ENCODE results near the gene TRIM46.
"Not testable (repeated sequence)": the region's sequence is repeated elsewhere in the genome, so short reads cannot be mapped to it uniquely, and the experiment has no call there.

TRIM46 gene

GRCh38 chr1:155137154-155137949 is 36.3 kb upstream of the TRIM46 start:
- no peaks in the 10 kb centered on the region for H3K27me3 ChIP-seq (ENCODE audit: control insufficient read depth, insufficient read depth, low read length)
- DNase-seq (ENCODE audit: low read depth, low spot score): no peak
- no peak overlapping the region for H3K4me3 ChIP-seq (ENCODE audit: low read length)
- peaks cover 3% of the 10 kb centered on the region; the same call in 1 of the 2 replicates for H3K4me1 ChIP-seq (ENCODE audit: control insufficient read depth, insufficient read depth, low read length)
- H3K9me3 ChIP-seq (ENCODE audit: control insufficient read depth, insufficient read depth, low read length): no peaks in the 10 kb centered on the region
- no peak overlapping the region for H3K27ac ChIP-seq (ENCODE audit: low read length)
- H3K36me3 ChIP-seq (ENCODE audit: control insufficient read depth, insufficient read depth, low read length): no peaks in the 10 kb centered on the region
- no CpG with 5 or more reads among the region's 6 CpGs for WGBS (ENCODE audit: insufficient coverage, insufficient read length)

GRCh38 chr1:155139895-155140629 is 33.6 kb upstream of the TRIM46 start, which contains the start of gene DPM3:
DPM3 (minus strand) TSS chr1:155140531; CDS start chr1:155140240, 291 bp downstream.
- Histone ChIP-seq H3K36me3 (ENCODE audit: control insufficient read depth, insufficient read depth, low read length) (no peaks in the 10 kb centered on the region), H3K27ac (ENCODE audit: low read length) (no peak within 1 kb of the TSS), H3K4me1 (ENCODE audit: control insufficient read depth, insufficient read depth, low read length) (peaks cover 3% of the 10 kb centered on the region; the same call in 1 of the 2 replicates), H3K4me3 (ENCODE audit: low read length) (peak within 1 kb of the TSS; percentile 76), H3K27me3 (ENCODE audit: control insufficient read depth, insufficient read depth, low read length) (no peaks in the 10 kb centered on the region), H3K9me3 (ENCODE audit: control insufficient read depth, insufficient read depth, low read length) (no peaks in the 10 kb centered on the region)
- no CpG with 5 or more reads among the region's 42 CpGs for WGBS (ENCODE audit: insufficient coverage, insufficient read length)
- no peak for DNase-seq (ENCODE audit: low read depth, low spot score)

GRCh38 chr1:155140630-155140953 is 33.1 kb upstream of the TRIM46 start:
- Histone ChIP-seq H3K9me3 (ENCODE audit: control insufficient read depth, insufficient read depth, low read length) (no peaks in the 10 kb centered on the region), H3K27me3 (ENCODE audit: control insufficient read depth, insufficient read depth, low read length) (no peaks in the 10 kb centered on the region), H3K27ac (ENCODE audit: low read length) (no peak overlapping the region), H3K4me3 (ENCODE audit: low read length) (peak overlapping the region; percentile 76; the same call in 1 of the 2 replicates), H3K36me3 (ENCODE audit: control insufficient read depth, insufficient read depth, low read length) (no peaks in the 10 kb centered on the region), H3K4me1 (ENCODE audit: control insufficient read depth, insufficient read depth, low read length) (peaks cover 3% of the 10 kb centered on the region; the same call in 1 of the 2 replicates)
- DNase-seq (ENCODE audit: low read depth, low spot score): no peak
- no CpG with 5 or more reads among the region's 11 CpGs for WGBS (ENCODE audit: insufficient coverage, insufficient read length)

- Histone ChIP-seq H3K4me1 (ENCODE audit: control insufficient read depth, insufficient read depth, low read length) (peaks cover 2% of the 10 kb centered on the region; the same call in 1 of the 2 replicates), H3K27me3 (ENCODE audit: control insufficient read depth, insufficient read depth, low read length) (no peaks in the 10 kb centered on the region), H3K9me3 (ENCODE audit: control insufficient read depth, insufficient read depth, low read length) (no peaks in the 10 kb centered on the region), H3K27ac (ENCODE audit: low read length) (no peak overlapping the region), H3K36me3 (ENCODE audit: control insufficient read depth, insufficient read depth, low read length) (no peaks in the 10 kb centered on the region), H3K4me3 (ENCODE audit: low read length) (no peak overlapping the region)
- WGBS (ENCODE audit: insufficient coverage, insufficient read length): no CpG with 5 or more reads among the region's 7 CpGs
- DNase-seq (ENCODE audit: low read depth, low spot score): no peak
Observed at GRCh38 chr1:155141749-155142148, 31.9 kb upstream of the TRIM46 start.

GRCh38 chr1:155145491-155145890 is 28.2 kb upstream of the TRIM46 start:
- Histone ChIP-seq H3K36me3 (ENCODE audit: control insufficient read depth, insufficient read depth, low read length) (no peaks in the 10 kb centered on the region), H3K27ac (ENCODE audit: low read length) (no peak overlapping the region), H3K27me3 (ENCODE audit: control insufficient read depth, insufficient read depth, low read length) (no peaks in the 10 kb centered on the region), H3K4me3 (ENCODE audit: low read length) (no peak overlapping the region), H3K4me1 (ENCODE audit: control insufficient read depth, insufficient read depth, low read length) (no peaks in the 10 kb centered on the region), H3K9me3 (ENCODE audit: control insufficient read depth, insufficient read depth, low read length) (no peaks in the 10 kb centered on the region)
- WGBS (ENCODE audit: insufficient coverage, insufficient read length): no CpG with 5 or more reads among the region's 3 CpGs
- no peak for DNase-seq (ENCODE audit: low read depth, low spot score)

GRCh38 chr1:155155996-155156643 is 17.5 kb upstream of the TRIM46 start:
- DNase-seq (ENCODE audit: low read depth, low spot score); H3K27ac ChIP-seq (ENCODE audit: low read length); H3K4me1 ChIP-seq (ENCODE audit: control insufficient read depth, insufficient read depth, low read length); H3K4me3 ChIP-seq (ENCODE audit: low read length); H3K36me3 ChIP-seq (ENCODE audit: control insufficient read depth, insufficient read depth, low read length); H3K9me3 ChIP-seq (ENCODE audit: control insufficient read depth, insufficient read depth, low read length); H3K27me3 ChIP-seq (ENCODE audit: control insufficient read depth, insufficient read depth, low read length): not testable (repeated sequence)
- no CpG with 5 or more reads among the region's 3 CpGs for WGBS (ENCODE audit: insufficient coverage, insufficient read length)

- no peak overlapping the region for H3K4me3 ChIP-seq (ENCODE audit: low read length)
- H3K36me3 ChIP-seq (ENCODE audit: control insufficient read depth, insufficient read depth, low read length): no peaks in the 10 kb centered on the region
- no peaks in the 10 kb centered on the region for H3K4me1 ChIP-seq (ENCODE audit: control insufficient read depth, insufficient read depth, low read length)
- no peaks in the 10 kb centered on the region for H3K27me3 ChIP-seq (ENCODE audit: control insufficient read depth, insufficient read depth, low read length)
- no CpG with 5 or more reads among the region's 1 CpG for WGBS (ENCODE audit: insufficient coverage, insufficient read length)
- H3K9me3 ChIP-seq (ENCODE audit: control insufficient read depth, insufficient read depth, low read length): no peaks in the 10 kb centered on the region
- no peak for DNase-seq (ENCODE audit: low read depth, low spot score)
- H3K27ac ChIP-seq (ENCODE audit: low read length): no peak overlapping the region
Observed at GRCh38 chr1:155158991-155159390, 14.7 kb upstream of the TRIM46 start.

- no CpG with 5 or more reads among the region's 8 CpGs for WGBS (ENCODE audit: insufficient coverage, insufficient read length)
Observed at GRCh38 chr1:155160128-155160527, 13.5 kb upstream of the TRIM46 start.

GRCh38 chr1:155162631-155163030 is 11.0 kb upstream of the TRIM46 start:
- WGBS (ENCODE audit: insufficient coverage, insufficient read length): no CpG with 5 or more reads among the region's 6 CpGs
- not testable (repeated sequence) for H3K4me1 ChIP-seq (ENCODE audit: control insufficient read depth, insufficient read depth, low read length)

More at GRCh38 chr1:155160128-155160527, 13.5 kb upstream of the TRIM46 start:
- no peak overlapping the region for H3K27ac ChIP-seq (ENCODE audit: low read length)
- H3K4me3 ChIP-seq (ENCODE audit: low read length): no peak overlapping the region
- no peaks in the 10 kb centered on the region for H3K27me3 ChIP-seq (ENCODE audit: control insufficient read depth, insufficient read depth, low read length)
- no peak for DNase-seq (ENCODE audit: low read depth, low spot score)
- no peaks in the 10 kb centered on the region for H3K4me1 ChIP-seq (ENCODE audit: control insufficient read depth, insufficient read depth, low read length)
- no peaks in the 10 kb centered on the region for H3K36me3 ChIP-seq (ENCODE audit: control insufficient read depth, insufficient read depth, low read length)
- H3K9me3 ChIP-seq (ENCODE audit: control insufficient read depth, insufficient read depth, low read length): no peaks in the 10 kb centered on the region

GRCh38 chr1:155163785-155164184 is 9.9 kb upstream of the TRIM46 start:
- no CpG with 5 or more reads among the region's 4 CpGs for WGBS (ENCODE audit: insufficient coverage, insufficient read length)
- DNase-seq (ENCODE audit: low read depth, low spot score); H3K36me3 ChIP-seq (ENCODE audit: control insufficient read depth, insufficient read depth, low read length); H3K27me3 ChIP-seq (ENCODE audit: control insufficient read depth, insufficient read depth, low read length); H3K4me1 ChIP-seq (ENCODE audit: control insufficient read depth, insufficient read depth, low read length); H3K4me3 ChIP-seq (ENCODE audit: low read length); H3K27ac ChIP-seq (ENCODE audit: low read length); H3K9me3 ChIP-seq (ENCODE audit: control insufficient read depth, insufficient read depth, low read length): not testable (repeated sequence)

More at GRCh38 chr1:155162631-155163030, 11.0 kb upstream of the TRIM46 start:
- not testable (repeated sequence) for DNase-seq (ENCODE audit: low read depth, low spot score); H3K27ac ChIP-seq (ENCODE audit: low read length); H3K27me3 ChIP-seq (ENCODE audit: control insufficient read depth, insufficient read depth, low read length); H3K9me3 ChIP-seq (ENCODE audit: control insufficient read depth, insufficient read depth, low read length); H3K4me3 ChIP-seq (ENCODE audit: low read length); H3K36me3 ChIP-seq (ENCODE audit: control insufficient read depth, insufficient read depth, low read length)
